ENCODE data around the gene HRAS. TPM values are rescaled to one million over a fixed set of nuclear protein-coding genes. Genes with fewer than 3 reads are reported as not detected.

Gene HRAS
- total RNA-seq, 1 experiment from 2014 or later = 175 TPM

- Histone ChIP-seq H3K4me3 (ENCODE audit: low read depth in 2 of 2, low read length in 2 of 2) (peak overlapping the region; percentile 57 to 59), H3K4me1 (ENCODE audit: control insufficient read depth, insufficient read depth, low read length) (peaks cover 30% of the 10 kb centered on the region), H3K27me3 (ENCODE audit: control insufficient read depth, insufficient read depth, low read length) (no peaks in the 10 kb centered on the region), H3K36me3 (ENCODE audit: control insufficient read depth, insufficient read depth, low read length) (no peaks in the 10 kb centered on the region), H3K9me3 (ENCODE audit: control insufficient read depth, insufficient read depth, low read depth, low read length) (no peaks in the 10 kb centered on the region), H3K27ac (ENCODE audit: low read length) (0 out of 2 replicates have a peak overlapping the region, but pooled peaks have one; percentile 34)
- no peak for TF ChIP-seq CTCF (IDR thresholded peaks at IDR 0.05)
- no peak; the same call in 1 of the 2 replicates for TF ChIP-seq SIN3A (IDR thresholded peaks at IDR 0.05; ENCODE audit: borderline replicate concordance, insufficient read depth, low read depth, low read length)
- TF ChIP-seq POLR2AphosphoS5 (IDR thresholded peaks at IDR 0.05; ENCODE audit: low read depth, low read length) = no peak
- TF ChIP-seq REST (IDR thresholded peaks at IDR 0.05; ENCODE audit: insufficient read depth in 1 of 2, low read depth in 2 of 2, low read length in 1 of 2) = no peak
- no peak for TF ChIP-seq TCF7L2 (IDR thresholded peaks at IDR 0.05; ENCODE audit: low read depth, low read length)
- BruUV-seq (replicated peaks) = no TSS peak
- ATAC-seq (peak; percentile 31), DNase-seq (ENCODE audit: low read depth, low spot score) (no peak)
- POLR2A ChIA-PET = no interaction called here
- in situ Hi-C loops (cut with HindIII; ENCODE audit: low pct_unique_long_range_greater_than_20kb, low sequenced_read_pairs) = no loop called here
- intact Hi-C loops (cut with micrococcal nuclease; ENCODE audit: unreplicated experiment) = loop anchor here (10.0 kb wide), 1 partner anchor 169 kb away; no protein-coding TSS in a partner anchor
- CTCF ChIA-PET = interaction anchor here (0.5 to 1.4 kb wide), 4 partner anchors 9 to 57 kb away, joined by 3 read pairs; no protein-coding TSS in a partner anchor
These were observed 20.6 kb upstream of the HRAS start for GRCh38 chr11:555780-556661.

- Histone ChIP-seq H3K36me3 (ENCODE audit: control insufficient read depth, insufficient read depth, low read length) (no peaks in the 10 kb centered on the region), H3K9me3 (ENCODE audit: control insufficient read depth, insufficient read depth, low read depth, low read length) (no peaks in the 10 kb centered on the region), H3K27ac (ENCODE audit: low read length) (0 out of 2 replicates have a peak overlapping the region, but pooled peaks have one; percentile 23), H3K4me1 (ENCODE audit: control insufficient read depth, insufficient read depth, low read length) (peaks cover 29% of the 10 kb centered on the region), H3K4me3 (ENCODE audit: low read depth in 2 of 2, low read length in 2 of 2) (peak overlapping the region; percentile 57 to 59), H3K27me3 (ENCODE audit: control insufficient read depth, insufficient read depth, low read length) (no peaks in the 10 kb centered on the region)
- BruUV-seq (replicated peaks) = no TSS peak
- intact Hi-C loops (cut with micrococcal nuclease; ENCODE audit: unreplicated experiment) = loop anchor here (10.0 kb wide), 1 partner anchor 169 kb away; no protein-coding TSS in a partner anchor
- in situ Hi-C loops (cut with HindIII; ENCODE audit: low pct_unique_long_range_greater_than_20kb, low sequenced_read_pairs) = no loop called here
- TF ChIP-seq CTCF (IDR thresholded peaks at IDR 0.05) (no peak), SIN3A (IDR thresholded peaks at IDR 0.05; ENCODE audit: borderline replicate concordance, insufficient read depth, low read depth, low read length) (peak; percentile 13; the same call in 1 of the 2 replicates), POLR2AphosphoS5 (IDR thresholded peaks at IDR 0.05; ENCODE audit: low read depth, low read length) (0 out of 2 replicates have a peak, but pooled peaks have one; percentile 5)
- no peak for DNase-seq (ENCODE audit: low read depth, low spot score)
- CTCF ChIA-PET = interaction anchor here (1.4 kb wide), 1 partner anchor 58 kb away, joined by 3 read pairs; no protein-coding TSS in a partner anchor
- POLR2A ChIA-PET = no interaction called here
- peak; percentile 29 for ATAC-seq
These were observed 19.9 kb upstream of the HRAS start for GRCh38 chr11:555227-555779.

Data from Panc1 (cell line).